ENCODE data around the gene HSPE1. TPM values are rescaled to one million over a fixed set of nuclear protein-coding genes. Genes with fewer than 3 reads are reported as not detected.

HSPE1 gene
- total RNA-seq, 1 donor from 2014 or later: 55.4 TPM

DNA sequence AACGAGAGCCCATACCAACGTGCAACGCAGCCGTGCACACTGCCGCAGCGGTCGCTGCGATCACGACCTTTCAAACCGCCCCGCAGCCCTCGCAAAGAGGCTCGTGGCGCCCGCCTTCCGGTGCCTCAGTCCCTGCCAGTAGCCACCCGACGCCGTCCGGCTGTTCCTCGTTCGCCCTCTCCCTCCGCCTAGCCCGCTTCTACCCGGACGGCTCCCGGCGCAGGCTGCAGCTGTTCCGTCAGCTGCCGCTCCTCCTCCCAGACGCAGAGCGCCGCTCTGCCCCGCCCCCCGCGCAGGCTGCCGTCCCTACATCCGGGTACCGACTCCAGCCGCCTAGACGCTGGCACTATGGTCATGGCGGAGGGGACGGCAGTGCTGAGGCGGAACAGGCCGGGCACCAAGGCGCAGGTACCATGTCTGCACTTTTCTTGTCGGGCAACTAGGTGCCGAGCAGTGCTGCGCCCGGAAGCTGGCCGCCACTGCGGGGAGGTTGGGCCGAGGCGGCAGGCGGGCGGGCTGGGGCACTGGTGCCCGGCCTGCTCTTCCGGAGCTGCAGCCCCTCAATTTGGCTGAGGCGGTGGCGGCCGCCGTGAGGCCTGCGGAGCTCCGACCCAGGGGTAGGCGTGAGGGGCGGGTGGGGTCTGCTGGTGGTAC is 15.7 kb downstream of the HSPE1 start, which contains the start of gene MOB4:
TSS of gene MOB4 (plus strand) at position 328 of the 654 bp plus-strand sequence. CDS start at position 349, 21 bp downstream.
- Mint-ChIP-seq H3K4me1 (ENCODE audit: low read depth) (peaks cover 43% of the 10 kb centered on the region), H3K27me3 (ENCODE audit: low read depth) (no peaks in the 10 kb centered on the region), H3K9me3 (ENCODE audit: low read depth) (no peaks in the 10 kb centered on the region), H3K4me3 (ENCODE audit: unreplicated experiment) (peak within 1 kb of the TSS; percentile 89), H3K27ac (ENCODE audit: unreplicated experiment) (peak within 1 kb of the TSS; percentile 96), H3K36me3 (ENCODE audit: low read depth) (peaks cover under 1% of the 10 kb centered on the region)
- peak; percentile 98 for DNase-seq (ENCODE audit: low spot score)
- TF ChIP-seq CTCF (IDR thresholded peaks at IDR 0.05): peak; percentile 18

- H3K4me1 Mint-ChIP-seq (ENCODE audit: low read depth): peaks cover 43% of the 10 kb centered on the region
- no peak for TF ChIP-seq CTCF (IDR thresholded peaks at IDR 0.05)
- DNase-seq (ENCODE audit: low spot score): no peak
- peak overlapping the region; percentile 88 for H3K27ac Mint-ChIP-seq (ENCODE audit: unreplicated experiment)
- H3K9me3 Mint-ChIP-seq (ENCODE audit: low read depth): no peaks in the 10 kb centered on the region
- H3K27me3 Mint-ChIP-seq (ENCODE audit: low read depth): no peaks in the 10 kb centered on the region
- H3K36me3 Mint-ChIP-seq (ENCODE audit: low read depth): peaks cover 4% of the 10 kb centered on the region
- H3K4me3 Mint-ChIP-seq (ENCODE audit: unreplicated experiment): peak overlapping the region; percentile 89
Measured at GRCh38 chr2:197516393-197516761, 16.2 kb downstream of the HSPE1 start.

DNA sequence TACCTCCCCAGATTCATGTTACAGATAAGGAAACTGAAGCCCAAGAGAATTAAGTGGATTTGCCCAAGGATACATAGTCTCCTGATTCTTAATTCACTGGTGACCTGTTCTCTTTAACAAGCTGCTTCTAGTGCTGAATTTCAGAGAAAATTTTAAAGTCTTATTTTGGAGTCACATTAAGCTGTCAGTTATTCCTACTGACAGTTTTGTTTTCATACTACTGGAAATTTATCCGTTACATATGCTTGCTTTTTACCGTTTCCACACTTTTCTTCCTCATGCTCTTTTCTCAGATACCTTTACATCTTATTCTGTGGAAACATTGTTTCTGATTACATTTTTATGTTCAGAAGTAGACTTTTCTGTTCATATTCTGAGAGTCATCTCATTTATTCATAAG is 17.0 kb downstream of the HSPE1 start:
- TF ChIP-seq CTCF (IDR thresholded peaks at IDR 0.05): no peak
- H3K36me3 Mint-ChIP-seq (ENCODE audit: low read depth): peaks cover 4% of the 10 kb centered on the region
- peak overlapping the region; percentile 89 for H3K4me3 Mint-ChIP-seq (ENCODE audit: unreplicated experiment)
- peaks cover 43% of the 10 kb centered on the region for H3K4me1 Mint-ChIP-seq (ENCODE audit: low read depth)
- H3K27me3 Mint-ChIP-seq (ENCODE audit: low read depth): no peaks in the 10 kb centered on the region
- no peaks in the 10 kb centered on the region for H3K9me3 Mint-ChIP-seq (ENCODE audit: low read depth)
- H3K27ac Mint-ChIP-seq (ENCODE audit: unreplicated experiment): peak overlapping the region; percentile 88
- no peak for DNase-seq (ENCODE audit: low spot score)

- no peak for DNase-seq (ENCODE audit: low spot score)
- H3K9me3 Mint-ChIP-seq (ENCODE audit: low read depth): no peaks in the 10 kb centered on the region
- H3K4me1 Mint-ChIP-seq (ENCODE audit: low read depth): peaks cover 25% of the 10 kb centered on the region
- H3K27ac Mint-ChIP-seq (ENCODE audit: unreplicated experiment): no peak overlapping the region
- H3K27me3 Mint-ChIP-seq (ENCODE audit: low read depth): no peaks in the 10 kb centered on the region
- TF ChIP-seq CTCF (IDR thresholded peaks at IDR 0.05): no peak
- peaks cover 22% of the 10 kb centered on the region for H3K36me3 Mint-ChIP-seq (ENCODE audit: low read depth)
- no peak overlapping the region for H3K4me3 Mint-ChIP-seq (ENCODE audit: unreplicated experiment)
Measured at GRCh38 chr2:197538412-197538811, 38.2 kb downstream of the HSPE1 start.

- no peak overlapping the region for H3K4me3 Mint-ChIP-seq (ENCODE audit: unreplicated experiment)
Measured at GRCh38 chr2:197539734-197540133, 39.6 kb downstream of the HSPE1 start.

More at GRCh38 chr2:197539734-197540133, 39.6 kb downstream of the HSPE1 start:
- no peaks in the 10 kb centered on the region for H3K9me3 Mint-ChIP-seq (ENCODE audit: low read depth)
- no peak for DNase-seq (ENCODE audit: low spot score)
- peaks cover 21% of the 10 kb centered on the region for H3K36me3 Mint-ChIP-seq (ENCODE audit: low read depth)
- H3K4me1 Mint-ChIP-seq (ENCODE audit: low read depth): peaks cover 17% of the 10 kb centered on the region
- no peaks in the 10 kb centered on the region for H3K27me3 Mint-ChIP-seq (ENCODE audit: low read depth)
- no peak overlapping the region for H3K27ac Mint-ChIP-seq (ENCODE audit: unreplicated experiment)
- TF ChIP-seq CTCF (IDR thresholded peaks at IDR 0.05): no peak
